Measurements from ENCODE around the gene ZNF48. TPM values are rescaled to one million over a fixed set of nuclear protein-coding genes. Genes with fewer than 3 reads are reported as not detected.
A peak's percentile ranks its signal among the peaks of the same experiment; 100 is the strongest.

ZNF48 gene
- total RNA-seq, 2 experiments from 2014 or later = 14.2 to 14.5 TPM

GRCh38 chr16:30438835-30439234, 43.6 kb downstream of the ZNF48 start:
- POLR2A ChIA-PET = interaction anchor here (0.9 kb wide), 1 partner anchor 75 kb away, joined by 3 read pairs; no protein-coding TSS in a partner anchor
- Mint-ChIP-seq H3K36me3 (ENCODE audit: low read depth) (peaks cover 13% of the 10 kb centered on the region), H3K27me3 (no peaks in the 10 kb centered on the region), H3K9me3 (no peaks in the 10 kb centered on the region), H3K4me1 (peaks cover 25% of the 10 kb centered on the region), H3K27ac (no peak overlapping the region), H3K4me3 (no peak overlapping the region)
- CTCF ChIA-PET = interaction anchor here (0.6 to 2.2 kb wide), 4 partner anchors 9 to 160 kb away, joined by 3 to 10 read pairs (median 6); partner anchors contain the start of gene DCTPP1
- no peak for DNase-seq

GRCh38 chr16:30439720-30440348, 44.6 kb downstream of the ZNF48 start:
- ChIA-PET POLR2A (interaction anchor here (0.9 to 1.2 kb wide), 3 partner anchors 22 to 74 kb away, joined by 3 to 5 read pairs (median 3); partner anchors contain the start of gene ITGAL), CTCF (interaction anchor here (0.7 to 1.9 kb wide), 2 partner anchors 10 to 159 kb away, joined by 3 to 10 read pairs; partner anchors contain the start of gene DCTPP1)
- peaks cover 23% of the 10 kb centered on the region for H3K36me3 Mint-ChIP-seq (ENCODE audit: low read depth)

GRCh38 chr16:30443631-30444030, 48.4 kb downstream of the ZNF48 start:
- POLR2A ChIA-PET = interaction anchor here (0.8 to 12.7 kb wide), 5 partner anchors 10 to 30 kb away, joined by 3 to 163 read pairs (median 25); partner anchors contain the start of genes DCTPP1 and ITGAL
- Mint-ChIP-seq H3K27me3 (no peaks in the 10 kb centered on the region), H3K9me3 (no peaks in the 10 kb centered on the region)

More at GRCh38 chr16:30439720-30440348, 44.6 kb downstream of the ZNF48 start:
- peaks cover 25% of the 10 kb centered on the region for H3K4me1 Mint-ChIP-seq
- H3K4me3 Mint-ChIP-seq = no peak overlapping the region
- H3K27ac Mint-ChIP-seq = no peak overlapping the region
- H3K27me3 Mint-ChIP-seq = no peaks in the 10 kb centered on the region
- DNase-seq = no peak
- H3K9me3 Mint-ChIP-seq = no peaks in the 10 kb centered on the region

GRCh38 chr16:30444231-30445148, 49.3 kb downstream of the ZNF48 start:
- ChIA-PET CTCF (interaction anchor here (0.6 to 2.5 kb wide), 3 partner anchors 14 to 181 kb away, joined by 3 to 14 read pairs (median 11); partner anchors contain the start of genes DCTPP1 and ITGAL), POLR2A (interaction anchor here (0.8 to 12.7 kb wide), 12 partner anchors 8 to 259 kb away, joined by 3 to 163 read pairs (median 4); partner anchors contain the start of genes DCTPP1 and ITGAL)
- peak overlapping the region; percentile 73 for H3K27ac Mint-ChIP-seq
- H3K4me1 Mint-ChIP-seq = peaks cover 49% of the 10 kb centered on the region
- no peaks in the 10 kb centered on the region for H3K27me3 Mint-ChIP-seq
- H3K4me3 Mint-ChIP-seq = peak overlapping the region; percentile 89
- peaks cover 29% of the 10 kb centered on the region for H3K36me3 Mint-ChIP-seq (ENCODE audit: low read depth)
- no peak for DNase-seq
- no peaks in the 10 kb centered on the region for H3K9me3 Mint-ChIP-seq

More at GRCh38 chr16:30443631-30444030, 48.4 kb downstream of the ZNF48 start:
- CTCF ChIA-PET = interaction anchor here (1.5 to 2.5 kb wide), 2 partner anchors 14 to 29 kb away, joined by 11 to 14 read pairs; partner anchors contain the start of genes DCTPP1 and ITGAL
- H3K27ac Mint-ChIP-seq = no peak overlapping the region
- peaks cover 29% of the 10 kb centered on the region for H3K36me3 Mint-ChIP-seq (ENCODE audit: low read depth)
- H3K4me1 Mint-ChIP-seq = peaks cover 46% of the 10 kb centered on the region
- peak overlapping the region; percentile 89 for H3K4me3 Mint-ChIP-seq
- no peak for DNase-seq

GRCh38 chr16:30445149-30445407, 49.9 kb downstream of the ZNF48 start:
- Mint-ChIP-seq H3K9me3 (no peaks in the 10 kb centered on the region), H3K4me3 (peak overlapping the region; percentile 89), H3K27ac (peak overlapping the region; percentile 73), H3K36me3 (ENCODE audit: low read depth) (peaks cover 29% of the 10 kb centered on the region), H3K27me3 (no peaks in the 10 kb centered on the region), H3K4me1 (peaks cover 52% of the 10 kb centered on the region)
- no peak for DNase-seq
- CTCF ChIA-PET = interaction anchor here (1.3 to 2.5 kb wide), 2 partner anchors 28 to 36 kb away, joined by 4 to 14 read pairs; partner anchors contain the start of gene ITGAL
- POLR2A ChIA-PET = interaction anchor here (1.0 to 12.7 kb wide), 10 partner anchors 8 to 259 kb away, joined by 3 to 163 read pairs (median 4); partner anchors contain the start of genes DCTPP1 and ITGAL

- Mint-ChIP-seq H3K36me3 (ENCODE audit: low read depth) (peaks cover 29% of the 10 kb centered on the region), H3K9me3 (no peaks in the 10 kb centered on the region), H3K4me3 (peak within 1 kb of the TSS; percentile 89), H3K27me3 (no peaks in the 10 kb centered on the region), H3K4me1 (peaks cover 56% of the 10 kb centered on the region), H3K27ac (peak within 1 kb of the TSS; percentile 89)
- peak; percentile 97 for DNase-seq
- ChIA-PET POLR2A (interaction anchor here (0.7 to 12.7 kb wide), 13 partner anchors 9 to 260 kb away, joined by 3 to 163 read pairs (median 3); partner anchors contain the start of genes DCTPP1 and ITGAL), CTCF (interaction anchor here (0.6 to 4.2 kb wide), 5 partner anchors 11 to 36 kb away, joined by 3 to 27 read pairs (median 4); partner anchors contain the start of genes DCTPP1 and ITGAL)
Measured at GRCh38 chr16:30445408-30446202, 50.4 kb downstream of the ZNF48 start, which contains the start of gene SEPHS2. SEPHS2 (minus strand) TSS chr16:30445874; CDS start chr16:30445727, 147 bp downstream.

GRCh38 chr16:30446203-30446595, 51.0 kb downstream of the ZNF48 start:
- Mint-ChIP-seq H3K27ac (peak overlapping the region; percentile 89), H3K9me3 (no peaks in the 10 kb centered on the region), H3K4me1 (peaks cover 60% of the 10 kb centered on the region), H3K27me3 (no peaks in the 10 kb centered on the region), H3K4me3 (peak overlapping the region; percentile 89), H3K36me3 (ENCODE audit: low read depth) (peaks cover 29% of the 10 kb centered on the region)
- ChIA-PET CTCF (interaction anchor here (1.3 to 4.2 kb wide), 4 partner anchors 10 to 152 kb away, joined by 3 to 27 read pairs (median 4); partner anchors contain the start of gene DCTPP1), POLR2A (interaction anchor here (0.7 to 12.7 kb wide), 8 partner anchors 12 to 89 kb away, joined by 3 to 163 read pairs (median 4); partner anchors contain the start of genes DCTPP1 and ITGAL)
- no peak for DNase-seq

- CTCF ChIA-PET = interaction anchor here (0.7 to 4.2 kb wide), 6 partner anchors 12 to 151 kb away, joined by 3 to 49 read pairs (median 4); partner anchors contain the start of gene DCTPP1
Measured at GRCh38 chr16:30447512-30448226, 52.4 kb downstream of the ZNF48 start.

GRCh38 chr16:30449116-30449435, 53.9 kb downstream of the ZNF48 start:
- no peaks in the 10 kb centered on the region for H3K9me3 Mint-ChIP-seq
- no peak for DNase-seq
- H3K27me3 Mint-ChIP-seq = no peaks in the 10 kb centered on the region
- ChIA-PET POLR2A (interaction anchor here (1.0 to 12.7 kb wide), 5 partner anchors 9 to 49 kb away, joined by 3 to 163 read pairs (median 5); partner anchors contain the start of gene ITGAL), CTCF (interaction anchor here (0.6 to 4.2 kb wide), 22 partner anchors 11 to 267 kb away, joined by 3 to 49 read pairs (median 6); partner anchors contain the start of genes DCTPP1, ITGAL and ZNF747)
- H3K4me1 Mint-ChIP-seq = peaks cover 65% of the 10 kb centered on the region
- H3K36me3 Mint-ChIP-seq (ENCODE audit: low read depth) = peaks cover 14% of the 10 kb centered on the region
- H3K4me3 Mint-ChIP-seq = no peak overlapping the region
- H3K27ac Mint-ChIP-seq = no peak overlapping the region

More at GRCh38 chr16:30447512-30448226, 52.4 kb downstream of the ZNF48 start:
- Mint-ChIP-seq H3K27me3 (no peaks in the 10 kb centered on the region), H3K4me3 (no peak overlapping the region), H3K27ac (no peak overlapping the region), H3K9me3 (no peaks in the 10 kb centered on the region), H3K4me1 (peaks cover 69% of the 10 kb centered on the region), H3K36me3 (ENCODE audit: low read depth) (peaks cover 26% of the 10 kb centered on the region)
- POLR2A ChIA-PET = interaction anchor here (1.0 to 12.7 kb wide), 3 partner anchors 11 to 43 kb away, joined by 4 to 163 read pairs (median 55); partner anchors contain the start of gene ITGAL
- DNase-seq = no peak
